Breast epithelium (tissue), 3 donors: Measurements from ENCODE around the gene SYNGR4.

Source experiments
- POLR2A ChIP-seq: fragments of 450-650 bp; IDR thresholded peaks from one replicate; pipeline ENCODE4 v1.6.1; 2016; ENCODE audit warnings: antibody characterized with exemption, mild to moderate bottlenecking, moderate library complexity
- POLR2AphosphoS5 ChIP-seq, 3 donors: sonication (generic); formaldehyde crosslinking; IDR thresholded peaks; one replicate each; pipeline ENCODE4 v1.6.1; 2017; ENCODE audit warnings: antibody characterized with exemption in 3 of 3

DNA sequence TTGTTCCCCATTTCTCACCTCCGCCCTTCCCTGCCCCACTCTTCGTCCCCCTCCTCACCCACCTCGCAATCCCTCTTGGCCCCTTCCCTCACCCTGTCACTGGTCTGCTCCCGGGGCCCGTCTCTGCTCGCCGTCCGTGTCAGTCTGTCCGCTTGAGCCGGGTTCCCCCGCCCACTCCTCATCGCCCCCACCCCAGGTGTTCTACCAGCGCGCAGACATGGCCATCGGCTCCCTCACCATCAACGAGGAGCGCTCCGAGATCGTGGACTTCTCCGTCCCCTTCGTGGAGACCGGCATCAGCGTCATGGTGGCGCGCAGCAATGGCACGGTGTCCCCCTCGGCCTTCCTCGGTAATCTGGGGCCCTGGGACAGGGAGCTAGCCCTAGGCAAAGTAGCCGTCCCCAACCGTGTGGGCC is 51.6 kb downstream of the SYNGR4 start:
- no peak for TF ChIP-seq POLR2A
- TF ChIP-seq POLR2AphosphoS5 (IDR thresholded peaks at IDR 0.05), result no peak
